ENCODE data around the gene TAS1R1. TPM values are rescaled to one million over a fixed set of nuclear protein-coding genes. Genes with fewer than 3 reads are reported as not detected.

TAS1R1 gene
- total RNA-seq, 2 donors from 2014 or later: not detected

DNA sequence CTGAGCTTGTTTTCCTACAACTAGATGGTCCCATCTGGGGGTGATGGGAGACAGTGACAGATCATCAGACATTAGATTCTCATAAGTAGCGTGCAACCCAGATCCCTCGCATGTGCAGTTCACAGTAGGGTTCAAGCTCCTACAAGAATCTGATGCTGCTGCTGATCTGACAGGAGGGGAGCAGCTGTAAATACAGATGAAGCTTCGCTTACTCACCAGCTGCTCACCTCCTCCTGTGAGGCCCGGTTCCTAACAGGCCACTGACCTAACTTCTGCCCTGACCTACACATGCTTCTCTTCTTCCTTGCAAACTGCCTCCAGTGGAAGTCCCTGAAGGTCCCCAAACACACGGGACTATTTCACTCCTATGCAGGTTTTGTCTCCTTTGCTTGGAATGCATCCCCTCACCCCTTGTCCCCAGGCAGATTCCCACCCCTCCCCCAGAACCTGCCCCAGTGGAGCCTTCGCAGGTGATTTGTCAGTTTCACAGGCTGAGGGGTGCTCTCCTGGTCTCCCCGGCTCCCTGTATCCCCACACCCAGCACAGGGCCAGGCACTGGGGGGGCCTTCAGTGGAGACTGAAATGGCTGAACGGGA lies 19.0 kb downstream of the TAS1R1 start:
- Histone ChIP-seq H3K4me3 (no peak overlapping the region), H3K9ac (ENCODE audit: low read depth in 2 of 2, low read length in 2 of 2) (no peak overlapping the region), H3K4me1 (no peaks in the 10 kb centered on the region), H3K27ac (no peak overlapping the region), H3K9me3 (no peaks in the 10 kb centered on the region), H3K36me3 (no peaks in the 10 kb centered on the region), H3K27me3 (no peaks in the 10 kb centered on the region)
- intact Hi-C loops (cut with DNase I): no loop called here
- TF ChIP-seq, protein P1, sequence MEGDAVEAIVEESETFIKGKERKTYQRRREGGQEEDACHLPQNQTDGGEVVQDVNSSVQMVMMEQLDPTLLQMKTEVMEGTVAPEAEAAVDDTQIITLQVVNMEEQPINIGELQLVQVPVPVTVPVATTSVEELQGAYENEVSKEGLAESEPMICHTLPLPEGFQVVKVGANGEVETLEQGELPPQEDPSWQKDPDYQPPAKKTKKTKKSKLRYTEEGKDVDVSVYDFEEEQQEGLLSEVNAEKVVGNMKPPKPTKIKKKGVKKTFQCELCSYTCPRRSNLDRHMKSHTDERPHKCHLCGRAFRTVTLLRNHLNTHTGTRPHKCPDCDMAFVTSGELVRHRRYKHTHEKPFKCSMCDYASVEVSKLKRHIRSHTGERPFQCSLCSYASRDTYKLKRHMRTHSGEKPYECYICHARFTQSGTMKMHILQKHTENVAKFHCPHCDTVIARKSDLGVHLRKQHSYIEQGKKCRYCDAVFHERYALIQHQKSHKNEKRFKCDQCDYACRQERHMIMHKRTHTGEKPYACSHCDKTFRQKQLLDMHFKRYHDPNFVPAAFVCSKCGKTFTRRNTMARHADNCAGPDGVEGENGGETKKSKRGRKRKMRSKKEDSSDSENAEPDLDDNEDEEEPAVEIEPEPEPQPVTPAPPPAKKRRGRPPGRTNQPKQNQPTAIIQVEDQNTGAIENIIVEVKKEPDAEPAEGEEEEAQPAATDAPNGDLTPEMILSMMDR (IDR thresholded peaks at IDR 0.05): no peak
- no peak for DNase-seq

GRCh38 chr1:6574818-6575217 lies 19.7 kb downstream of the TAS1R1 start:
- TF ChIP-seq, protein P1 (IDR thresholded peaks at IDR 0.05): no peak
- H3K9me3 ChIP-seq: no peaks in the 10 kb centered on the region
- H3K9ac ChIP-seq (ENCODE audit: low read depth in 2 of 2, low read length in 2 of 2): no peak overlapping the region
- H3K4me1 ChIP-seq: peaks cover 3% of the 10 kb centered on the region
- H3K36me3 ChIP-seq: no peaks in the 10 kb centered on the region
- H3K4me3 ChIP-seq: no peak overlapping the region
- no peaks in the 10 kb centered on the region for H3K27me3 ChIP-seq
- no peak for DNase-seq
- H3K27ac ChIP-seq: no peak overlapping the region
- intact Hi-C loops (cut with DNase I): no loop called here

DNA sequence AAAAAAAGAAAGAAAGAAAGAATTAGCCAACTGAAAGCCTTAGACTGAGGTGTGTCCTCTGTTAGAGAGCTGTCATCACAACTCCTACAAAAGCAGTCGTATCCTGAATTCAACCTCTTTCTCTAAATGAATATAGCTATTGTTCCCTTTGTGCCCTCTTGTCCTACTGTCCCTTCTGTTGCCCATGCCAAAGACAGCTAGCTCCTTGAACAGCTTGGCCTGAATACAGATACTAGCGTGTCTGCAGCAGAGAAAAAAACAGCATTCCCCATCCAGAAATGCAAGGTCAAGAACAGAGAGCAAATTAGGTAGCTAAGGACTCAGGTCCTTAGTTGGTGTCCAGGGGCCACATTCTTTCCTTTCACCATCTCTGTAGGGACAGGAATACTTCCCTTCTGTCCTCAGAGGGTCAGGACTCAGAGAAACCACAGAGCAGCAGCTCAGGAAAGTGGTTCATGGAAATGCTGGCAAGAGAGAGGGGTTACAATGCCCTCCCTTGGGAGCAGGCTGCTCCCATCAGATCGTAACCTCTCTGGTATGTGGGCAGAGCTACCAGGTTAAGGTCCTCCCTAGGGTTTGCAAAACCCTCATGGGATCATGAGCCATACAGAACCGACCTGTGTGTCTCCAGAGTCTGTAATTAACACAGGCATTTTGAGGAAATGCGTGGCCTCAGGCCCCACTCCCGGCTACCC lies 22.9 kb downstream of the TAS1R1 start:
- intact Hi-C loops (cut with DNase I): no loop called here
- H3K4me1 ChIP-seq: peaks cover 16% of the 10 kb centered on the region
- H3K4me3 ChIP-seq: no peak overlapping the region
- H3K9ac ChIP-seq (ENCODE audit: low read depth in 2 of 2, low read length in 2 of 2): no peak overlapping the region
- TF ChIP-seq, protein P1 (IDR thresholded peaks at IDR 0.05): no peak
- H3K9me3 ChIP-seq: no peaks in the 10 kb centered on the region
- no peak for DNase-seq
- H3K36me3 ChIP-seq: no peaks in the 10 kb centered on the region
- no peaks in the 10 kb centered on the region for H3K27me3 ChIP-seq
- H3K27ac ChIP-seq: no peak overlapping the region

- TF ChIP-seq, protein P1 (IDR thresholded peaks at IDR 0.05): no peak
- intact Hi-C loops (cut with DNase I): no loop called here
- Histone ChIP-seq H3K9ac (ENCODE audit: low read depth in 2 of 2, low read length in 2 of 2) (peak overlapping the region; percentile 68 to 88), H3K4me1 (peaks cover 16% of the 10 kb centered on the region), H3K27me3 (no peaks in the 10 kb centered on the region), H3K9me3 (no peaks in the 10 kb centered on the region), H3K27ac (no peak overlapping the region), H3K36me3 (no peaks in the 10 kb centered on the region), H3K4me3 (peak overlapping the region; percentile 91)
- DNase-seq: no peak
Measured at GRCh38 chr1:6578624-6579373, 23.7 kb downstream of the TAS1R1 start.

- peaks cover 16% of the 10 kb centered on the region for H3K4me1 ChIP-seq
- peak within 1 kb of the TSS; percentile 84 for H3K27ac ChIP-seq
- H3K4me3 ChIP-seq: peak within 1 kb of the TSS; percentile 91
- peak within 1 kb of the TSS; percentile 88 to 97 for H3K9ac ChIP-seq (ENCODE audit: low read depth in 2 of 2, low read length in 2 of 2)
- no peaks in the 10 kb centered on the region for H3K36me3 ChIP-seq
- DNase-seq: peak; percentile 100
- intact Hi-C loops (cut with DNase I): no loop called here
- H3K9me3 ChIP-seq: no peaks in the 10 kb centered on the region
- H3K27me3 ChIP-seq: no peaks in the 10 kb centered on the region
- TF ChIP-seq, protein P1 (IDR thresholded peaks at IDR 0.05): no peak
Measured at GRCh38 chr1:6579374-6580118, 24.4 kb downstream of the TAS1R1 start, which contains the start of gene ZBTB48. TSS of gene ZBTB48 (plus strand) at chr1:6579994. CDS start at chr1:6580610, 616 bp downstream.

Measured in colonic mucosa (tissue), 4 donors.